ENCODE measurements around the gene MIEN1. TPM values are rescaled to one million over a fixed set of nuclear protein-coding genes. Genes with fewer than 3 reads are reported as not detected.

MIEN1 gene
- total RNA-seq, 1 donor from 2014 or later, result 38.9 TPM

GRCh38 chr17:39702901-39703893 is 27.1 kb downstream of the MIEN1 start:
- TF ChIP-seq CTCF (IDR thresholded peaks at IDR 0.05; ENCODE audit: insufficient read depth, low read depth, low read length) (no peak), EZH2 (IDR thresholded peaks at IDR 0.05; ENCODE audit: insufficient read depth, low read length) (no peak)
- Histone ChIP-seq H3K4me2 (ENCODE audit: low read length) (no peak overlapping the region), H2AFZ (ENCODE audit: low read depth, low read length) (no peak overlapping the region), H3K27ac (ENCODE audit: low read depth, low read length) (no peak overlapping the region), H3K9me3 (ENCODE audit: insufficient read depth, low read depth, low read length) (no peaks in the 10 kb centered on the region), H3K79me2 (ENCODE audit: insufficient read depth, low read length) (peaks cover 66% of the 10 kb centered on the region), H4K20me1 (ENCODE audit: insufficient read depth, low read length) (peaks cover 70% of the 10 kb centered on the region), H3K9ac (ENCODE audit: low read length) (no peak overlapping the region), H3K4me1 (ENCODE audit: insufficient read depth, low read length) (peaks cover 22% of the 10 kb centered on the region), H3K36me3 (ENCODE audit: insufficient read depth, low read length) (peaks cover 4% of the 10 kb centered on the region), H3K27me3 (ENCODE audit: insufficient read depth, low read length) (no peaks in the 10 kb centered on the region), H3K4me3 (ENCODE audit: insufficient read depth, low read depth, low read length) (no peak overlapping the region)
- Mint-ChIP-seq H3K4me1 (ENCODE audit: low read depth, unreplicated experiment) (peaks cover 18% of the 10 kb centered on the region), H3K4me3 (ENCODE audit: unreplicated experiment) (peak overlapping the region; percentile 17), H3K36me3 (ENCODE audit: low read depth, unreplicated experiment) (peaks cover 6% of the 10 kb centered on the region), H3K27me3 (ENCODE audit: low read depth, unreplicated experiment) (no peaks in the 10 kb centered on the region), H3K27ac (ENCODE audit: unreplicated experiment) (no peak overlapping the region), H3K9me3 (ENCODE audit: unreplicated experiment) (no peaks in the 10 kb centered on the region)
- no peak for FAIRE-seq
- DNase-seq (ENCODE audit: low read depth), result no peak

GRCh38 chr17:39701784-39702422 is 28.4 kb downstream of the MIEN1 start:
- no peak for TF ChIP-seq CTCF (IDR thresholded peaks at IDR 0.05; ENCODE audit: insufficient read depth, low read depth, low read length)
- TF ChIP-seq EZH2 (IDR thresholded peaks at IDR 0.05; ENCODE audit: insufficient read depth, low read length), result no peak
- Histone ChIP-seq H3K9me3 (ENCODE audit: insufficient read depth, low read depth, low read length) (no peaks in the 10 kb centered on the region), H3K4me3 (ENCODE audit: insufficient read depth, low read depth, low read length) (no peak overlapping the region), H3K27ac (ENCODE audit: low read depth, low read length) (no peak overlapping the region), H3K27me3 (ENCODE audit: insufficient read depth, low read length) (no peaks in the 10 kb centered on the region), H3K79me2 (ENCODE audit: insufficient read depth, low read length) (peaks cover 66% of the 10 kb centered on the region), H2AFZ (ENCODE audit: low read depth, low read length) (no peak overlapping the region), H3K36me3 (ENCODE audit: insufficient read depth, low read length) (peaks cover 3% of the 10 kb centered on the region), H3K4me2 (ENCODE audit: low read length) (peak overlapping the region; percentile 93), H3K4me1 (ENCODE audit: insufficient read depth, low read length) (peaks cover 22% of the 10 kb centered on the region), H4K20me1 (ENCODE audit: insufficient read depth, low read length) (peaks cover 64% of the 10 kb centered on the region), H3K9ac (ENCODE audit: low read length) (no peak overlapping the region)
- peaks cover 18% of the 10 kb centered on the region for H3K4me1 Mint-ChIP-seq (ENCODE audit: low read depth, unreplicated experiment)
- H3K9me3 Mint-ChIP-seq (ENCODE audit: unreplicated experiment), result no peaks in the 10 kb centered on the region
- FAIRE-seq (no peak), DNase-seq (ENCODE audit: low read depth) (no peak)
- peaks cover 4% of the 10 kb centered on the region for H3K36me3 Mint-ChIP-seq (ENCODE audit: low read depth, unreplicated experiment)
- no peak overlapping the region for H3K27ac Mint-ChIP-seq (ENCODE audit: unreplicated experiment)
- peak overlapping the region; percentile 92 for H3K4me3 Mint-ChIP-seq (ENCODE audit: unreplicated experiment)
- no peaks in the 10 kb centered on the region for H3K27me3 Mint-ChIP-seq (ENCODE audit: low read depth, unreplicated experiment)
